AG09309 (cell line): ENCODE results near the gene NTRK3.

Source experiments
- DNase-seq: peaks from one replicate; pipeline ENCODE4 v3.0.0-alpha.2; 2010; ENCODE audit warnings: low read depth
- H3K4me3 ChIP-seq: 2 replicates; pipeline ENCODE4 v1.5.1; 2011; ENCODE audit warnings: mild to moderate bottlenecking, low read depth, low read length, moderate library complexity; ENCODE audit not compliant: control insufficient read depth
- CTCF ChIP-seq: IDR thresholded peaks from 2 replicates; pipeline ENCODE4 v1.5.1; 2011; ENCODE audit warnings: mild to moderate bottlenecking, low read depth, low read length, inconsistent platforms; ENCODE audit not compliant: insufficient read depth, control insufficient read depth; ENCODE audit errors: missing control alignments

The NTRK3 gene

GRCh38 chr15:87962428-87962827 lies 294.1 kb downstream of the NTRK3 start:
- no peak overlapping the region for H3K4me3 ChIP-seq
- no peak for TF ChIP-seq CTCF
- no peak for DNase-seq

- no peak for TF ChIP-seq CTCF
- no peak for DNase-seq
- no peak overlapping the region for H3K4me3 ChIP-seq
Observed at GRCh38 chr15:87961851-87962420, 294.6 kb downstream of the NTRK3 start.

GRCh38 chr15:87959662-87960061 lies 296.9 kb downstream of the NTRK3 start:
- no peak for TF ChIP-seq CTCF
- H3K4me3 ChIP-seq: no peak overlapping the region
- no peak for DNase-seq

GRCh38 chr15:87959080-87959479 lies 297.5 kb downstream of the NTRK3 start:
- DNase-seq: no peak
- H3K4me3 ChIP-seq: no peak overlapping the region
- peak; percentile 41 for TF ChIP-seq CTCF

GRCh38 chr15:87955284-87955909 lies 301.1 kb downstream of the NTRK3 start:
- DNase-seq: no peak
- no peak for TF ChIP-seq CTCF
- no peak overlapping the region for H3K4me3 ChIP-seq

GRCh38 chr15:87954793-87955192 lies 301.7 kb downstream of the NTRK3 start:
- TF ChIP-seq CTCF: no peak
- DNase-seq: peak; percentile 52

More at GRCh38 chr15:87954793-87955192, 301.7 kb downstream of the NTRK3 start:
- H3K4me3 ChIP-seq: no peak overlapping the region
